Panc1 (cell line): Measurements from ENCODE around the gene CEACAM3. TPM values are rescaled to one million over a fixed set of nuclear protein-coding genes. Genes with fewer than 3 reads are reported as not detected.

Experiments
- ATAC-seq: fragments of 200-7000 bp; cut with Tn5 transposase; 2 replicates; pipeline ENCODE4 v1.9.1; 2020; ENCODE audit warnings: mild to moderate bottlenecking, moderate library complexity
- BruUV-seq: library from RNA; stranded (reverse); fragments of 400-500 nt; replicated peaks from 2 replicates; lab custom pipeline; 2021; lab: Mats Ljungman, UMichigan
- CTCF ChIA-PET: fragments of 300-600 bp; sonication (Branson Sonifier 250); formaldehyde crosslinking; loops from one replicate; lab custom pipeline; 2022; ENCODE audit warnings: antibody characterized with exemption; lab: Charles Lee
- POLR2A ChIA-PET: fragments of 300-600 bp; sonication (Branson Sonifier 250); formaldehyde crosslinking; loops from one replicate; lab custom pipeline; 2022; ENCODE audit warnings: antibody characterized with exemption; lab: Charles Lee
- DNase-seq: peaks from one replicate; pipeline ENCODE4 v3.0.0-alpha.2; 2010; ENCODE audit warnings: low read depth, low spot score
- H3K27ac ChIP-seq: 2 replicates; pipeline ENCODE4 v1.5.1; 2011; ENCODE audit warnings: mild to moderate bottlenecking, low read length, inconsistent platforms
- H3K27me3 ChIP-seq: fragments of 200-500 bp; sonication (Bioruptor generic); 2 replicates; pipeline ENCODE4 v1.6.0; 2014; ENCODE audit warnings: low read length, inconsistent platforms; ENCODE audit not compliant: control insufficient read depth, insufficient read depth
- H3K36me3 ChIP-seq: fragments of 200-500 bp; sonication (Bioruptor generic); 2 replicates; pipeline ENCODE4 v1.5.1; 2014; ENCODE audit warnings: inconsistent platforms, mild to moderate bottlenecking, low read length, moderate library complexity; ENCODE audit not compliant: control insufficient read depth, insufficient read depth
- H3K4me1 ChIP-seq: 2 replicates; pipeline ENCODE4 v1.5.1; 2011; ENCODE audit warnings: inconsistent platforms, mild to moderate bottlenecking, low read length, moderate library complexity; ENCODE audit not compliant: control insufficient read depth, insufficient read depth
- H3K4me3 ChIP-seq, 2 experiments: 2 replicates each; pipeline ENCODE4 v1.5.1; 2011 to 2012; ENCODE audit warnings: low read depth in 2 of 2, low read length in 2 of 2, mild to moderate bottlenecking in 2 of 2, inconsistent platforms in 1 of 2, moderate library complexity in 1 of 2
- H3K9me3 ChIP-seq: fragments of 200-500 bp; sonication (Bioruptor generic); 2 replicates; pipeline ENCODE4 v1.5.1; 2014; ENCODE audit warnings: low read depth, mild to moderate bottlenecking, inconsistent platforms, low read length, moderate library complexity; ENCODE audit not compliant: control insufficient read depth, insufficient read depth
- POLR2AphosphoS5 ChIP-seq: IDR thresholded peaks from 2 replicates; pipeline ENCODE4 v1.6.1; 2012; ENCODE audit warnings: mild to moderate bottlenecking, low read depth, low read length, moderate library complexity
- REST ChIP-seq, 2 experiments: IDR thresholded peaks; 2 replicates each; pipeline ENCODE4 v1.6.1; 2011 to 2012; ENCODE audit warnings: low read depth in 2 of 2, control low read depth in 1 of 2, low read length in 1 of 2, mild to moderate bottlenecking in 1 of 2, moderate library complexity in 1 of 2; ENCODE audit not compliant: insufficient read depth in 1 of 2
- SIN3A ChIP-seq: IDR thresholded peaks from 2 replicates; pipeline ENCODE4 v1.6.1; 2012; ENCODE audit warnings: low read depth, mild to moderate bottlenecking, low read length, moderate library complexity, borderline replicate concordance; ENCODE audit not compliant: insufficient read depth
- TCF7L2 ChIP-seq: IDR thresholded peaks from 2 replicates; pipeline ENCODE4 v1.6.1; 2011; ENCODE audit warnings: mild to moderate bottlenecking, low read depth, low read length, inconsistent platforms
- in situ Hi-C: cut with HindIII; loops from 2 replicates; pipeline ENCODE4 v1.10.0; 2016; ENCODE audit warnings: low sequenced_read_pairs, low pct_unique_long_range_greater_than_20kb
- intact Hi-C: fragments of 100-400 bp; cut with micrococcal nuclease; formaldehyde crosslinking; loops from one replicate; pipeline ENCODE4 v1.10.0; 2022; ENCODE audit not compliant: unreplicated experiment
- total RNA-seq: library from RNA; stranded (reverse); gene quantifications from one replicate; pipeline ENCODE4 v1.2.1, GENCODE V29; 2021; ENCODE audit not compliant: unreplicated experiment
- TF ChIP-seq, protein P1 (sequence below): fragments of 450-650 bp; IDR thresholded peaks from 2 replicates; pipeline ENCODE4 v1.5.1; 2017; ENCODE audit warnings: mild to moderate bottlenecking

Gene CEACAM3
- total RNA-seq, 1 experiment from 2014 or later, result not detected

GRCh38 chr19:41843371-41843770, 47.0 kb downstream of the CEACAM3 start:
- no peak overlapping the region for H3K4me3 ChIP-seq
- no peaks in the 10 kb centered on the region for H3K36me3 ChIP-seq
- ChIA-PET CTCF (interaction anchor here (0.6 kb wide), 1 partner anchor 91 kb away, joined by 3 read pairs; no protein-coding TSS in a partner anchor), POLR2A (interaction anchor here (0.6 kb wide), 1 partner anchor 99 kb away, joined by 4 read pairs; no protein-coding TSS in a partner anchor)
- DNase-seq (no peak), ATAC-seq (no peak)
- H3K4me1 ChIP-seq, result no peaks in the 10 kb centered on the region
- TF ChIP-seq SIN3A, result no peak
- TF ChIP-seq, protein P1, sequence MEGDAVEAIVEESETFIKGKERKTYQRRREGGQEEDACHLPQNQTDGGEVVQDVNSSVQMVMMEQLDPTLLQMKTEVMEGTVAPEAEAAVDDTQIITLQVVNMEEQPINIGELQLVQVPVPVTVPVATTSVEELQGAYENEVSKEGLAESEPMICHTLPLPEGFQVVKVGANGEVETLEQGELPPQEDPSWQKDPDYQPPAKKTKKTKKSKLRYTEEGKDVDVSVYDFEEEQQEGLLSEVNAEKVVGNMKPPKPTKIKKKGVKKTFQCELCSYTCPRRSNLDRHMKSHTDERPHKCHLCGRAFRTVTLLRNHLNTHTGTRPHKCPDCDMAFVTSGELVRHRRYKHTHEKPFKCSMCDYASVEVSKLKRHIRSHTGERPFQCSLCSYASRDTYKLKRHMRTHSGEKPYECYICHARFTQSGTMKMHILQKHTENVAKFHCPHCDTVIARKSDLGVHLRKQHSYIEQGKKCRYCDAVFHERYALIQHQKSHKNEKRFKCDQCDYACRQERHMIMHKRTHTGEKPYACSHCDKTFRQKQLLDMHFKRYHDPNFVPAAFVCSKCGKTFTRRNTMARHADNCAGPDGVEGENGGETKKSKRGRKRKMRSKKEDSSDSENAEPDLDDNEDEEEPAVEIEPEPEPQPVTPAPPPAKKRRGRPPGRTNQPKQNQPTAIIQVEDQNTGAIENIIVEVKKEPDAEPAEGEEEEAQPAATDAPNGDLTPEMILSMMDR, result no peak
- no peak for TF ChIP-seq TCF7L2
- no peak for TF ChIP-seq REST (IDR thresholded peaks at IDR 0.05; ENCODE audit: insufficient read depth in 1 of 2, low read depth in 2 of 2, low read length in 1 of 2)
- intact Hi-C loops, result no loop called here
- H3K27ac ChIP-seq, result no peak overlapping the region
- H3K9me3 ChIP-seq, result no peaks in the 10 kb centered on the region
- no peaks in the 10 kb centered on the region for H3K27me3 ChIP-seq
- in situ Hi-C loops, result no loop called here
- BruUV-seq, result no TSS peak

DNA sequence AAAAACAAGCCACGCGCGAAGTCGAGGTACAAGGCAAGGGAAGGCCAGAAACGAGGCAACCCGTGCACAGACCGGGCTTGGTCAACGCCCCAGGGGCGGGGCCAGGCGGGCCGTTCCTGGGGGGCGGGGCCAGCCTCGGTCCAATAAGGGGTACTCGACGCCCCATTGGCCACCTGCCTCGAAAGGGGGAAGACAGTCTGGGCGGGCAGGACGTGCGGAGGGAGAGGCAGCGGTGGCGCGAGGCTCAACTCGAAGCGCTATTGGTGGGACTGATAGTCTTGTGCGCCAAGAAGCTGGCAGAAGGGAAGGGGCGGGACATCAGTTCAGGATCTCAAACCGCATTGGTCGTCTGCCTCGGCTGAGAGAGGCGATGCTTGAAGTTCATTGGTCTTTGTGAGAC, 48.2 kb downstream of the CEACAM3 start, which contains the start of gene LYPD4:
Gene LYPD4 (minus strand): TSS at position 83 of the 400 bp plus-strand sequence. CDS start 5,398 bp downstream, outside the sequence.
- Histone ChIP-seq H3K36me3 (no peaks in the 10 kb centered on the region), H3K9me3 (no peaks in the 10 kb centered on the region), H3K4me3 (no peak within 1 kb of the TSS), H3K4me1 (no peaks in the 10 kb centered on the region), H3K27ac (no peak within 1 kb of the TSS), H3K27me3 (no peaks in the 10 kb centered on the region)
- BruUV-seq, result no TSS peak
- TF ChIP-seq REST (IDR thresholded peaks at IDR 0.05; ENCODE audit: insufficient read depth in 1 of 2, low read depth in 2 of 2, low read length in 1 of 2) (no peak), POLR2AphosphoS5 (no peak), TCF7L2 (no peak), SIN3A (no peak)
- TF ChIP-seq, protein P1, result no peak
- in situ Hi-C loops (no loop called here), intact Hi-C loops (no loop called here)
- POLR2A ChIA-PET, result no interaction called here
- DNase-seq, result no peak
- CTCF ChIA-PET, result no interaction called here
- ATAC-seq, result no peak
